HepG2 (cell line): ENCODE results near the gene VSIG2. TPM values are rescaled to one million over a fixed set of nuclear protein-coding genes. Genes with fewer than 3 reads are reported as not detected.

Experiments
- ATAC-seq: fragments of 200-7000 bp; cut with Tn5 transposase; 3 replicates; pipeline ENCODE4 v1.9.1; 2020; ENCODE audit warnings: mild to moderate bottlenecking, moderate library complexity
- BruUV-seq: library from RNA; stranded (reverse); fragments of 400-500 nt; replicated peaks from 2 replicates; lab custom pipeline; 2021; lab: Mats Ljungman, UMichigan
- CTCF ChIA-PET: fragments of 300-600 bp; formaldehyde crosslinking; extraction: SDS; loops from one replicate; lab custom pipeline; 2021; ENCODE audit warnings: low total read pairs, inconsistent platforms, low intra/inter-chr PET ratio; lab: Yijun Ruan, JAX
- POLR2A ChIA-PET: fragments of 350-600 bp; sonication (Branson Sonifier 250); formaldehyde crosslinking; loops from one replicate; lab custom pipeline; 2020; ENCODE audit warnings: antibody characterized with exemption, inconsistent platforms; lab: Yijun Ruan, JAX
- DNase-seq: peaks from one replicate; pipeline ENCODE4 v3.0.0-alpha.2; 2015; ENCODE audit warnings: low spot score
- FAIRE-seq: peaks from 3 replicates; lab custom pipeline; 2011; peaks lifted over from hg19 to GRCh38; lab: Jason Lieb, UNC
- H2AFZ ChIP-seq: one replicate; pipeline ENCODE4 v1.6.1; 2011; ENCODE audit warnings: low read length, inconsistent platforms
- H3K27ac ChIP-seq: fragments of 300-600 bp; 3 replicates; pipeline ENCODE4 v1.8.0; 2011; ENCODE audit warnings: mixed run types, mild to moderate bottlenecking, mixed read lengths, low read length, inconsistent platforms; ENCODE audit not compliant: insufficient read depth; ENCODE audit errors: extremely low read length
- H3K27me3 ChIP-seq, 2 experiments: fragments of 200-600 bp in 1 of 2; 2 replicates in 1 of 2; 3 replicates in 1 of 2; pipeline versions ENCODE4 v1.6.0 to v1.8.0; 2011; ENCODE audit warnings: low read length in 2 of 2, mild to moderate bottlenecking in 2 of 2, moderate library complexity in 2 of 2, inconsistent platforms in 1 of 2; ENCODE audit not compliant: insufficient read depth in 2 of 2, control insufficient read depth in 1 of 2
- H3K36me3 ChIP-seq, 2 experiments: fragments of 200-600 bp in 1 of 2; replicated peaks in 1 of 2; 2 replicates in 1 of 2; 3 replicates in 1 of 2; pipeline versions ENCODE4 v1.5.1 to v1.8.0; 2011; ENCODE audit warnings: low read length in 2 of 2, inconsistent platforms in 1 of 2; ENCODE audit not compliant: insufficient read depth in 2 of 2, control insufficient read depth in 1 of 2
- H3K4me1 ChIP-seq: 2 replicates; pipeline ENCODE4 v1.5.1; 2012; ENCODE audit warnings: low read length, inconsistent platforms; ENCODE audit not compliant: insufficient read depth
- H3K4me2 ChIP-seq: 2 replicates; pipeline ENCODE4 v1.6.0; 2011; ENCODE audit warnings: low read depth, low read length, inconsistent platforms
- H3K4me3 ChIP-seq, 3 experiments: fragments of 200-600 bp in 1 of 3; sonication (generic), shearing (Covaris generic) in 1 of 3; replicated peaks in 1 of 3; 2 replicates each; pipeline ENCODE4 v1.5.1; 2011 to 2016; ENCODE audit warnings: low read length in 3 of 3, inconsistent platforms in 2 of 3, low read depth in 2 of 3, mild to moderate bottlenecking in 2 of 3, control low read depth in 1 of 3, mixed read lengths in 1 of 3; ENCODE audit not compliant: insufficient read depth in 1 of 3
- H3K79me2 ChIP-seq: one replicate; pipeline ENCODE4 v1.6.1; 2011; ENCODE audit warnings: low read length, inconsistent platforms; ENCODE audit not compliant: insufficient read depth
- H3K9ac ChIP-seq: 2 replicates; pipeline ENCODE4 v1.6.0; 2011; ENCODE audit warnings: mild to moderate bottlenecking, low read depth, low read length, inconsistent platforms; ENCODE audit not compliant: insufficient read depth
- H3K9me3 ChIP-seq: 2 replicates; pipeline ENCODE4 v1.5.1; 2012; ENCODE audit warnings: mild to moderate bottlenecking, low read length
- H4K20me1 ChIP-seq: 2 replicates; pipeline ENCODE4 v1.6.0; 2011; ENCODE audit warnings: inconsistent platforms, mild to moderate bottlenecking, low read length, moderate library complexity; ENCODE audit not compliant: insufficient read depth
- ARNT2 ChIP-seq: sonication (generic); formaldehyde crosslinking; IDR thresholded peaks from 2 replicates; pipeline ENCODE4 v1.8.0; 2022; ENCODE audit warnings: mild to moderate bottlenecking, low read depth, missing genetic modification reagents, moderate library complexity
- BORCS8-MEF2B ChIP-seq: sonication (generic); formaldehyde crosslinking; IDR thresholded peaks from 2 replicates; pipeline ENCODE4 v1.8.0; 2022; ENCODE audit warnings: mild to moderate bottlenecking, missing genetic modification reagents
- CCAR2 ChIP-seq: fragments of 200-400 bp; formaldehyde crosslinking; optimal IDR thresholded peaks from 2 replicates; pipeline ENCODE3; 2018; ENCODE audit warnings: low read depth, mild to moderate bottlenecking, low read length, moderate library complexity
- CHD4 ChIP-seq: fragments of 200-600 bp; sonication (generic); IDR thresholded peaks from 2 replicates; pipeline ENCODE4 v1.7.0; 2017; ENCODE audit warnings: mild to moderate bottlenecking, low read length, borderline replicate concordance
- KDM2A ChIP-seq: sonication (generic); formaldehyde crosslinking; IDR thresholded peaks from 2 replicates; pipeline ENCODE4 v1.4.0; 2020; ENCODE audit warnings: low read depth, missing genetic modification reagents, borderline replicate concordance
- NCOA1 ChIP-seq: sonication (generic); formaldehyde crosslinking; IDR thresholded peaks from 2 replicates; pipeline ENCODE4 v1.9.0; 2021; ENCODE audit warnings: missing genetic modification reagents
- PHF8 ChIP-seq: sonication (generic); formaldehyde crosslinking; IDR thresholded peaks from 2 replicates; pipeline ENCODE4 v1.5.0; 2020; ENCODE audit warnings: missing genetic modification reagents
- SP5 ChIP-seq: IDR thresholded peaks from 2 replicates; pipeline ENCODE4 v1.6.1; 2016; ENCODE audit warnings: low read depth, borderline replicate concordance
- ZNF430 ChIP-seq: sonication (generic); formaldehyde crosslinking; IDR thresholded peaks from 2 replicates; pipeline ENCODE4 v1.9.0; 2021; ENCODE audit warnings: mild to moderate bottlenecking, missing genetic modification reagents
- WGBS: methylation state at CpG from one replicate; pipeline ENCODE4 v1.1.6; 2017; ENCODE audit warnings: low lambda C conversion rate; 5-methylcytosine and 5-hydroxymethylcytosine counted together
- in situ Hi-C: cut with HindIII; loops from 2 replicates; pipeline ENCODE4 v1.10.0; 2017; ENCODE audit warnings: low pct_unique_long_range_greater_than_20kb; ENCODE audit not compliant: extremely low pct_ligation_motif_present
- intact Hi-C: fragments of 100-400 bp; cut with micrococcal nuclease; formaldehyde crosslinking; loops from one replicate; pipeline ENCODE4 v1.10.0; 2022; ENCODE audit not compliant: unreplicated experiment
- polyA plus RNA-seq, 8 experiments: library from polyadenylated mRNA; depleted of rRNA in 3 of 8; stranded (reverse) in 7 of 8; unstranded in 1 of 8; fragments of >200 nt; fragmentation: Illumina TruSeq in 4 of 8; extraction: Trizol in 4 of 8; gene quantifications; 2 replicates each; pipeline versions ENCODE4 v1.2.1 to v1.2.3, GENCODE V29; 2011 to 2016; ENCODE audit warnings: low read depth in 4 of 8, missing spikeins in 1 of 8, mixed read lengths in 1 of 8; ENCODE audit not compliant: insufficient read depth in 1 of 8
- total RNA-seq, 5 experiments: library from RNA; depleted of rRNA; stranded (reverse); fragments of >200 nt; fragmentation: Illumina TruSeq; extraction: Trizol; gene quantifications; 2 replicates each; pipeline ENCODE4 v1.2.3, GENCODE V29; 2016; ENCODE audit warnings: low read depth in 1 of 5
- TF ChIP-seq, protein P1 (sequence below): sonication (generic); formaldehyde crosslinking; IDR thresholded peaks from 2 replicates; pipeline ENCODE4 v1.4.0; 2020; ENCODE audit warnings: missing genetic modification reagents
- TF ChIP-seq, protein P2 (sequence below): sonication (generic); formaldehyde crosslinking; IDR thresholded peaks from 2 replicates; pipeline ENCODE4 v1.4.0; 2020; ENCODE audit warnings: missing genetic modification reagents
- TF ChIP-seq, protein P3 (sequence below): sonication (generic); formaldehyde crosslinking; IDR thresholded peaks from 2 replicates; pipeline ENCODE4 v1.5.1; 2020; ENCODE audit warnings: missing genetic modification reagents, mild to moderate bottlenecking, borderline replicate concordance
- TF ChIP-seq, protein P4 (sequence below): sonication (generic); formaldehyde crosslinking; IDR thresholded peaks from 2 replicates; pipeline ENCODE4 v1.4.0; 2020; ENCODE audit warnings: missing genetic modification reagents, mild to moderate bottlenecking, borderline replicate concordance
- TF ChIP-seq, protein P5 (sequence below): IDR thresholded peaks from 2 replicates; pipeline ENCODE4 v1.6.1; 2012; ENCODE audit warnings: inconsistent platforms

VSIG2 gene
- total and polyA plus RNA-seq, 2 of the 13 experiments (the other 11 are each of a cell fraction or from before 2014, with no cell fraction given) = 0.80 to 2.7 TPM

DNA sequence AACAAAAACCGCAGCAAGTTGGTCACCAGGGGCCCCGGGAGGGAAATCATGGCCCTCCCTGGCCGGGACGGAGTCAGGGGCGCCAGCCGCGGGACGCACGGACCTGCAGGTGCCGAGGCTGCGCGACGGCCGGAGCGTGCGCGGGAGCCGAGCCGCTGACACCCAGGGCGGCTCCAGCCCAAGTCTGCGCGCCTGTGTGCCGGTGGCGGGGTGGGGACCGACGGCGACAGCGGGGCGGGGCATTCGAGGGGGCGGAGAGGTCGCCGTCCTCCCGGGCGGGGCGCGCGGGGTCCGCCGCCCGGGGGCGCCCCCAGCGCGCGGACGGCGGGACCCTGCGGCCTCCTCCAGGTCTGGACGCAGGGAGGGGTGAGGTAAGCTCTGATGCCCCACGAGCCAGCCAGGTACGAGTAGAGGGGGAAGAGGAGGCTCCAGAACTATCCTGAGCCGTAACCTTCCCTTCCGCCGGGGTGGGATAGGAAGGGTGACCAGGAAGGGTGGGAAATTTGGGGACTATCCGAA, 10.1 kb upstream of the VSIG2 start, which contains the start of gene ESAM:
ESAM (minus strand) TSS at position 186 of the 519 bp plus-strand sequence; CDS start at position 50, 136 bp downstream.
- peaks cover 0 to 24% of the 10 kb centered on the region in 2 experiments; a peak in 4 of 5 replicates for H3K27me3 ChIP-seq
- H3K27ac ChIP-seq = no peak within 1 kb of the TSS
- intact Hi-C loops (loop anchor here (1.0 to 2.0 kb wide), 3 partner anchors 15 to 31 kb away; no protein-coding TSS in a partner anchor), in situ Hi-C loops (loop anchor here (5.0 kb wide), 1 partner anchor 90 kb away; the partner anchor contains the start of genes SIAE and SPA17)
- H2AFZ ChIP-seq = peak within 1 kb of the TSS; percentile 66
- H3K79me2 ChIP-seq = no peaks in the 10 kb centered on the region
- no peaks in the 10 kb centered on the region for H3K9me3 ChIP-seq
- FAIRE-seq (no peak), ATAC-seq (peak; percentile 29), DNase-seq (no peak)
- H4K20me1 ChIP-seq = no peaks in the 10 kb centered on the region
- H3K4me1 ChIP-seq = peaks cover 69% of the 10 kb centered on the region
- peak within 1 kb of the TSS; percentile 53 for H3K9ac ChIP-seq
- BruUV-seq = no TSS peak
- ChIA-PET POLR2A (interaction anchor here (1.6 to 3.5 kb wide), 4 partner anchors 11 to 89 kb away, joined by 8 to 16 read pairs (median 12); partner anchors contain the start of genes MSANTD2, SIAE and SPA17), CTCF (interaction anchor here (1.6 to 2.9 kb wide), 5 partner anchors 16 to 93 kb away, joined by 8 to 19 read pairs (median 14); no protein-coding TSS in a partner anchor)
- no peaks in the 10 kb centered on the region for H3K36me3 ChIP-seq
- H3K4me2 ChIP-seq = peak within 1 kb of the TSS; percentile 100
- WGBS = 0% methylated on average over 6 of the region's 55 CpGs
- peak within 1 kb of the TSS; percentile 60 to 89 (median 70) for H3K4me3 ChIP-seq
- peak; percentile 19; the same call in 1 of the 2 replicates for TF ChIP-seq BORCS8-MEF2B
- TF ChIP-seq CHD4 = no peak
- no peak for TF ChIP-seq CCAR2
- TF ChIP-seq PHF8 = peak; percentile 10; the same call in 1 of the 2 replicates
- TF ChIP-seq, protein P1, sequence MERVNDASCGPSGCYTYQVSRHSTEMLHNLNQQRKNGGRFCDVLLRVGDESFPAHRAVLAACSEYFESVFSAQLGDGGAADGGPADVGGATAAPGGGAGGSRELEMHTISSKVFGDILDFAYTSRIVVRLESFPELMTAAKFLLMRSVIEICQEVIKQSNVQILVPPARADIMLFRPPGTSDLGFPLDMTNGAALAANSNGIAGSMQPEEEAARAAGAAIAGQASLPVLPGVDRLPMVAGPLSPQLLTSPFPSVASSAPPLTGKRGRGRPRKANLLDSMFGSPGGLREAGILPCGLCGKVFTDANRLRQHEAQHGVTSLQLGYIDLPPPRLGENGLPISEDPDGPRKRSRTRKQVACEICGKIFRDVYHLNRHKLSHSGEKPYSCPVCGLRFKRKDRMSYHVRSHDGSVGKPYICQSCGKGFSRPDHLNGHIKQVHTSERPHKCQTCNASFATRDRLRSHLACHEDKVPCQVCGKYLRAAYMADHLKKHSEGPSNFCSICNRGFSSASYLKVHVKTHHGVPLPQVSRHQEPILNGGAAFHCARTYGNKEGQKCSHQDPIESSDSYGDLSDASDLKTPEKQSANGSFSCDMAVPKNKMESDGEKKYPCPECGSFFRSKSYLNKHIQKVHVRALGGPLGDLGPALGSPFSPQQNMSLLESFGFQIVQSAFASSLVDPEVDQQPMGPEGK (CRISPR knock-in tag) = peak; percentile 23
- TF ChIP-seq SP5 (CRISPR knock-in tag) = peak; percentile 47
- no peak for TF ChIP-seq NCOA1 (CRISPR knock-in tag)
- peak; percentile 39; the same call in 1 of the 2 replicates for TF ChIP-seq ARNT2 (CRISPR knock-in tag)
- TF ChIP-seq, protein P2, sequence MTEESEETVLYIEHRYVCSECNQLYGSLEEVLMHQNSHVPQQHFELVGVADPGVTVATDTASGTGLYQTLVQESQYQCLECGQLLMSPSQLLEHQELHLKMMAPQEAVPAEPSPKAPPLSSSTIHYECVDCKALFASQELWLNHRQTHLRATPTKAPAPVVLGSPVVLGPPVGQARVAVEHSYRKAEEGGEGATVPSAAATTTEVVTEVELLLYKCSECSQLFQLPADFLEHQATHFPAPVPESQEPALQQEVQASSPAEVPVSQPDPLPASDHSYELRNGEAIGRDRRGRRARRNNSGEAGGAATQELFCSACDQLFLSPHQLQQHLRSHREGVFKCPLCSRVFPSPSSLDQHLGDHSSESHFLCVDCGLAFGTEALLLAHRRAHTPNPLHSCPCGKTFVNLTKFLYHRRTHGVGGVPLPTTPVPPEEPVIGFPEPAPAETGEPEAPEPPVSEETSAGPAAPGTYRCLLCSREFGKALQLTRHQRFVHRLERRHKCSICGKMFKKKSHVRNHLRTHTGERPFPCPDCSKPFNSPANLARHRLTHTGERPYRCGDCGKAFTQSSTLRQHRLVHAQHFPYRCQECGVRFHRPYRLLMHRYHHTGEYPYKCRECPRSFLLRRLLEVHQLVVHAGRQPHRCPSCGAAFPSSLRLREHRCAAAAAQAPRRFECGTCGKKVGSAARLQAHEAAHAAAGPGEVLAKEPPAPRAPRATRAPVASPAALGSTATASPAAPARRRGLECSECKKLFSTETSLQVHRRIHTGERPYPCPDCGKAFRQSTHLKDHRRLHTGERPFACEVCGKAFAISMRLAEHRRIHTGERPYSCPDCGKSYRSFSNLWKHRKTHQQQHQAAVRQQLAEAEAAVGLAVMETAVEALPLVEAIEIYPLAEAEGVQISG (CRISPR knock-in tag) = 0 out of 2 replicates have a peak, but pooled peaks have one; percentile 6
- TF ChIP-seq, protein P3, sequence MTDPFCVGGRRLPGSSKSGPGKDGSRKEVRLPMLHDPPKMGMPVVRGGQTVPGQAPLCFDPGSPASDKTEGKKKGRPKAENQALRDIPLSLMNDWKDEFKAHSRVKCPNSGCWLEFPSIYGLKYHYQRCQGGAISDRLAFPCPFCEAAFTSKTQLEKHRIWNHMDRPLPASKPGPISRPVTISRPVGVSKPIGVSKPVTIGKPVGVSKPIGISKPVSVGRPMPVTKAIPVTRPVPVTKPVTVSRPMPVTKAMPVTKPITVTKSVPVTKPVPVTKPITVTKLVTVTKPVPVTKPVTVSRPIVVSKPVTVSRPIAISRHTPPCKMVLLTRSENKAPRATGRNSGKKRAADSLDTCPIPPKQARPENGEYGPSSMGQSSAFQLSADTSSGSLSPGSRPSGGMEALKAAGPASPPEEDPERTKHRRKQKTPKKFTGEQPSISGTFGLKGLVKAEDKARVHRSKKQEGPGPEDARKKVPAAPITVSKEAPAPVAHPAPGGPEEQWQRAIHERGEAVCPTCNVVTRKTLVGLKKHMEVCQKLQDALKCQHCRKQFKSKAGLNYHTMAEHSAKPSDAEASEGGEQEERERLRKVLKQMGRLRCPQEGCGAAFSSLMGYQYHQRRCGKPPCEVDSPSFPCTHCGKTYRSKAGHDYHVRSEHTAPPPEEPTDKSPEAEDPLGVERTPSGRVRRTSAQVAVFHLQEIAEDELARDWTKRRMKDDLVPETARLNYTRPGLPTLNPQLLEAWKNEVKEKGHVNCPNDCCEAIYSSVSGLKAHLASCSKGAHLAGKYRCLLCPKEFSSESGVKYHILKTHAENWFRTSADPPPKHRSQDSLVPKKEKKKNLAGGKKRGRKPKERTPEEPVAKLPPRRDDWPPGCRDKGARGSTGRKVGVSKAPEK = no peak
- TF ChIP-seq, protein P4, sequence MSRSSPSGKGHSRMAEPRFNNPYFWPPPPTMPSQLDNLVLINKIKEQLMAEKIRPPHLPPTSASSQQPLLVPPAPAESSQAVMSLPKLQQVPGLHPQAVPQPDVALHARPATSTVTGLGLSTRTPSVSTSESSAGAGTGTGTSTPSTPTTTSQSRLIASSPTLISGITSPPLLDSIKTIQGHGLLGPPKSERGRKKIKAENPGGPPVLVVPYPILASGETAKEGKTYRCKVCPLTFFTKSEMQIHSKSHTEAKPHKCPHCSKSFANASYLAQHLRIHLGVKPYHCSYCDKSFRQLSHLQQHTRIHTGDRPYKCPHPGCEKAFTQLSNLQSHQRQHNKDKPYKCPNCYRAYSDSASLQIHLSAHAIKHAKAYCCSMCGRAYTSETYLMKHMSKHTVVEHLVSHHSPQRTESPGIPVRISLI (CRISPR knock-in tag) = no peak
- TF ChIP-seq ZNF430 (CRISPR knock-in tag) = 0 out of 2 replicates have a peak, but pooled peaks have one; percentile 16
- TF ChIP-seq KDM2A (CRISPR knock-in tag) = 0 out of 2 replicates have a peak, but pooled peaks have one; percentile 16
- TF ChIP-seq, protein P5, sequence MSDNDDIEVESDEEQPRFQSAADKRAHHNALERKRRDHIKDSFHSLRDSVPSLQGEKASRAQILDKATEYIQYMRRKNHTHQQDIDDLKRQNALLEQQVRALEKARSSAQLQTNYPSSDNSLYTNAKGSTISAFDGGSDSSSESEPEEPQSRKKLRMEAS = peak; percentile 20; the same call in 1 of the 2 replicates
